Spleen (tissue), 11 donors: ENCODE measurements around the gene ODAD4. TPM values are rescaled to one million over a fixed set of nuclear protein-coding genes. Genes with fewer than 3 reads are reported as not detected.

Experiments used
- DNase-seq: peaks from one replicate; pipeline ENCODE4 v3.0.0-alpha.2; 2020
- H3K27ac ChIP-seq, 8 donors: fragments of 200-600 bp; sonication (generic) in 7 of 8; 1 replicate in 4 of 8; 2 replicates in 4 of 8; pipeline versions ENCODE4 v1.5.0 to v1.8.0; 2016 to 2021; ENCODE audit warnings: inconsistent platforms in 4 of 8, mild to moderate bottlenecking in 4 of 8, moderate library complexity in 1 of 8
- H3K27me3 ChIP-seq, 7 donors: fragments of 200-600 bp; sonication (generic) in 6 of 7; replicated peaks in 1 of 7; 1 replicate in 4 of 7; 2 replicates in 3 of 7; pipeline versions ENCODE4 v1.5.0 to v1.8.0; 2016 to 2021; ENCODE audit warnings: inconsistent platforms in 3 of 7, mild to moderate bottlenecking in 1 of 7
- H3K36me3 ChIP-seq, 6 donors: fragments of 200-600 bp; sonication (generic) in 5 of 6; 1 replicate in 4 of 6; 2 replicates in 2 of 6; pipeline versions ENCODE4 v1.5.0 to v1.8.0; 2016 to 2021; ENCODE audit warnings: inconsistent platforms in 2 of 6
- H3K4me1 ChIP-seq, 6 donors: fragments of 200-600 bp; sonication (generic) in 5 of 6; 1 replicate in 3 of 6; 2 replicates in 3 of 6; pipeline versions ENCODE4 v1.5.0 to v1.8.0; 2016 to 2021; ENCODE audit warnings: inconsistent platforms in 3 of 6
- H3K4me3 ChIP-seq, 8 donors: fragments of 200-600 bp; sonication (generic) in 7 of 8; 1 replicate in 4 of 8; 2 replicates in 4 of 8; pipeline versions ENCODE4 v1.5.0 to v1.8.0; 2016 to 2021; ENCODE audit warnings: inconsistent platforms in 4 of 8, mild to moderate bottlenecking in 4 of 8, moderate library complexity in 2 of 8
- H3K9me3 ChIP-seq, 8 donors: fragments of 200-600 bp; sonication (generic) in 7 of 8; 1 replicate in 4 of 8; 2 replicates in 4 of 8; pipeline versions ENCODE4 v1.5.0 to v1.8.0; 2016 to 2021; ENCODE audit warnings: inconsistent platforms in 4 of 8
- CTCF ChIP-seq, 11 experiments: fragments of 200-600 bp in 7 of 11; fragments of 450-650 bp in 4 of 11; sonication (generic) in 4 of 11; IDR thresholded peaks in 8 of 11; conservative IDR thresholded peaks in 3 of 11; 1 replicate in 7 of 11; 2 replicates in 4 of 11; pipeline versions ENCODE4 v1.4.0 to v1.8.0; 2016 to 2021; ENCODE audit warnings: antibody characterized with exemption in 11 of 11, inconsistent platforms in 4 of 11, mild to moderate bottlenecking in 1 of 11
- POLR2A ChIP-seq, 3 donors: fragments of 450-650 bp; IDR thresholded peaks; one replicate each; pipeline ENCODE4 v1.5.1; 2017; ENCODE audit warnings: antibody characterized with exemption in 3 of 3, mild to moderate bottlenecking in 1 of 3
- POLR2AphosphoS5 ChIP-seq, 3 donors: sonication (generic); formaldehyde crosslinking; IDR thresholded peaks; one replicate each; pipeline ENCODE4 v1.5.1; 2017; ENCODE audit warnings: antibody characterized with exemption in 3 of 3
- WGBS, 5 donors: extraction: QIAGEN DNeasy Blood & Tissue Kit in 3 of 5; methylation state at CpG; one replicate each; pipeline versions ENCODE4 v1.1.5 to v1.1.7; 2013 to 2018; 5-methylcytosine and 5-hydroxymethylcytosine counted together
- intact Hi-C: fragments of 100-400 bp; cut with DNase I; formaldehyde crosslinking; loops from one replicate; pipeline ENCODE4 v1.15.0; 2023; ENCODE audit warnings: low total_unique reads
- polyA plus RNA-seq, 3 donors: library from polyadenylated mRNA; stranded (reverse); fragments of 200-250 nt; gene quantifications; one replicate each; pipeline ENCODE4 v1.2.1, GENCODE V29; 2013
- total RNA-seq, 7 donors: library from RNA; depleted of rRNA in 3 of 7; stranded (reverse); fragments of >200 nt in 3 of 7; fragmentation: NEBNext Ultra II Directional in 4 of 7; extraction: Animal tissue kit (Norgen Biotek cat#: 25700) in 4 of 7; gene quantifications; one replicate each; pipeline versions ENCODE4 v1.1.0 to v1.2.1, GENCODE V29; 2016 to 2021
- donor health status: healthy with polysubstance abuse.
- donor health status: DM: no; HTN: no; CAD: no; lungs with moderate emphysema.
- donor health status: DM: no; HTN: no; CAD: no.
- donor health status: Bipolar disorder and iron deficiency.
- donor health status: healthy.
- donor health status: DM: no; HTN: no; CAD: no.
- donor health status: DM: yes; HTN: yes; CAD: no.

The ODAD4 gene
- total and polyA plus RNA-seq, 10 donors: 0.20 to 1.0 (median 0.33) TPM; not detected in 4

DNA sequence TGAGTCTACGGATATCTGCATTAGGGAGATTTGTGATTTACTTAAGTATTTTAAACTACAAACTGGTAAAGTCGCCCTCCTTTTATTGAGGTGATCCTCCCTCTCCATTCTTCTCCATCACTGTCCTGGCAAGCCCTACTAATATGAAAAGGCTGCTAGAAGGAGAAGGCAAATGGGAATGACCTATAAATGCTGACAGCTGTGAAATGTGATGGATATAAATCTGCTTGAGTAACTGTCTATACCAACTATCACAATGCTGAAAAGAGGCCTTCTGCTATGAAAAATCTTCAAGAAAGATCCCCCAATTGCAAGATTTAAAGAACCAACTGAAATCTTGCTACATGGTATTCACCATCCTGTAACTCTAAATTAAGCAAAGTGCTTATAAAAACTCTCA, 71.3 kb downstream of the ODAD4 start:
- Histone ChIP-seq H3K9me3 (no peaks in the 10 kb centered on the region), H3K36me3 (peaks cover 2 to 68% (median 52%) of the 10 kb centered on the region in 6 donors)
- intact Hi-C loops: no loop called here

GRCh38 chr17:42002175-42002791, 71.9 kb downstream of the ODAD4 start:
- Histone ChIP-seq H3K27ac (no peak overlapping the region), H3K9me3 (no peaks in the 10 kb centered on the region), H3K27me3 (no peaks in the 10 kb centered on the region), H3K4me3 (no peak overlapping the region), H3K36me3 (peaks cover 2 to 66% (median 47%) of the 10 kb centered on the region in 6 donors), H3K4me1 (peaks cover 0 to 80% (median 48%) of the 10 kb centered on the region in 6 donors)
- TF ChIP-seq POLR2AphosphoS5 (IDR thresholded peaks at IDR 0.05) (no peak), POLR2A (IDR thresholded peaks at IDR 0.05) (no peak), CTCF (IDR thresholded peaks at IDR 0.05 in 8 of 11, conservative IDR thresholded peaks at IDR 0.05 in 3 of 11) (no peak)
- intact Hi-C loops: no loop called here
- WGBS, 5 donors: 81 to 88% (median 82%) methylated on average over 7 of the region's 7 CpGs
- DNase-seq: no peak

More for the DNA sequence above, 71.3 kb downstream of the ODAD4 start:
- Histone ChIP-seq H3K4me1 (peaks cover 0 to 79% (median 47%) of the 10 kb centered on the region in 6 donors), H3K4me3 (no peak overlapping the region), H3K27me3 (no peaks in the 10 kb centered on the region), H3K27ac (no peak overlapping the region)
- WGBS, 5 donors: 77 to 94% (median 93%) methylated on average over 2 of the region's 2 CpGs
- DNase-seq: no peak
- TF ChIP-seq POLR2AphosphoS5 (IDR thresholded peaks at IDR 0.05) (no peak), CTCF (IDR thresholded peaks at IDR 0.05 in 8 of 11, conservative IDR thresholded peaks at IDR 0.05 in 3 of 11) (no peak), POLR2A (IDR thresholded peaks at IDR 0.05) (no peak)

DNA sequence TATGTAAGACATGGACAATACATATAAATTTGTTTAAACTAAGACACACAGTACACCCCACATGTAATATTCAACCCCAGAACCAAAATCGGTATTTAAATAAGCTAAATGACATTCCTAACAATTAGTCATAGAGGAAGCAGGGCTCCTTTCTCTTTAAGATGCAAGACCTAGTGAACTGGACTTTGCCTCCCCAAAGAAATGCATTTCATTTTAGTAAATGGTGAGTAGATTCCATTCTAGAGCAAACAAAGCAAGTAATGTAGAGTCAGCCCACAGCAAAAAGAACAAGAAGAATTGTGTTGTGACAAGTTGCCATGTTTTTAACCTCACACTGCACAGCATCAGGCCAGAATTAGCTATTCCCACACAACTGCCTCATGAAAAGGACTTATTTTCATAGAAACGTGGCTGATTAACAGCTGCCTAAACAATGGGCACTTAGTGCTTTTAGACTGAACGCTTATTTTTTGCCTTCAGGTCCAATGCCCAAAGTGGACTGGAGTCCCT, 72.4 kb downstream of the ODAD4 start:
- no peaks in the 10 kb centered on the region for H3K27me3 ChIP-seq
- no peak for DNase-seq
- no peak overlapping the region for H3K4me3 ChIP-seq
- H3K36me3 ChIP-seq: peaks cover 2 to 60% (median 41%) of the 10 kb centered on the region in 6 donors
- TF ChIP-seq CTCF (IDR thresholded peaks at IDR 0.05 in 8 of 11, conservative IDR thresholded peaks at IDR 0.05 in 3 of 11): no peak
- no peak for TF ChIP-seq POLR2A (IDR thresholded peaks at IDR 0.05)
- H3K4me1 ChIP-seq: peaks cover 0 to 81% (median 51%) of the 10 kb centered on the region in 6 donors
- H3K27ac ChIP-seq: peak overlapping the region in 1 of 8 donors; percentile 18
- intact Hi-C loops: no loop called here
- WGBS, 5 donors: 81 to 91% (median 86%) methylated on average over 3 of the region's 3 CpGs
- no peaks in the 10 kb centered on the region for H3K9me3 ChIP-seq

- Histone ChIP-seq H3K27me3 (no peaks in the 10 kb centered on the region), H3K4me1 (peaks cover 7 to 97% (median 66%) of the 10 kb centered on the region in 6 donors), H3K4me3 (no peak overlapping the region), H3K36me3 (peaks cover 0 to 58% (median 20%) of the 10 kb centered on the region in 6 donors), H3K27ac (no peak overlapping the region), H3K9me3 (no peaks in the 10 kb centered on the region)
- WGBS, 5 donors: 78 to 84% (median 81%) methylated on average over 1 of the region's 1 CpG
- intact Hi-C loops: no loop called here
- no peak for DNase-seq
- TF ChIP-seq POLR2A (IDR thresholded peaks at IDR 0.05) (no peak), POLR2AphosphoS5 (IDR thresholded peaks at IDR 0.05) (no peak), CTCF (IDR thresholded peaks at IDR 0.05 in 8 of 11, conservative IDR thresholded peaks at IDR 0.05 in 3 of 11) (no peak)
Measured at GRCh38 chr17:42005166-42005565, 74.7 kb downstream of the ODAD4 start.
